Prostate gland (tissue), 2 donors: Measurements from ENCODE around the gene R3HDM4.

Experiments used
- CTCF ChIP-seq, 4 experiments: fragments of 200-600 bp in 2 of 4; fragments of 450-650 bp in 2 of 4; sonication (generic) in 2 of 4; IDR thresholded peaks; 1 replicate in 3 of 4; 2 replicates in 1 of 4; pipeline ENCODE4 v1.5.1; 2016 to 2019; ENCODE audit warnings: antibody characterized with exemption in 4 of 4, mild to moderate bottlenecking in 2 of 4, moderate library complexity in 2 of 4
- POLR2A ChIP-seq: fragments of 450-650 bp; IDR thresholded peaks from one replicate; pipeline ENCODE4 v1.6.1; 2016; ENCODE audit warnings: antibody characterized with exemption, mild to moderate bottlenecking
- POLR2AphosphoS5 ChIP-seq: sonication (generic); formaldehyde crosslinking; IDR thresholded peaks from one replicate; pipeline ENCODE4 v1.6.1; 2017; ENCODE audit warnings: antibody characterized with exemption

DNA sequence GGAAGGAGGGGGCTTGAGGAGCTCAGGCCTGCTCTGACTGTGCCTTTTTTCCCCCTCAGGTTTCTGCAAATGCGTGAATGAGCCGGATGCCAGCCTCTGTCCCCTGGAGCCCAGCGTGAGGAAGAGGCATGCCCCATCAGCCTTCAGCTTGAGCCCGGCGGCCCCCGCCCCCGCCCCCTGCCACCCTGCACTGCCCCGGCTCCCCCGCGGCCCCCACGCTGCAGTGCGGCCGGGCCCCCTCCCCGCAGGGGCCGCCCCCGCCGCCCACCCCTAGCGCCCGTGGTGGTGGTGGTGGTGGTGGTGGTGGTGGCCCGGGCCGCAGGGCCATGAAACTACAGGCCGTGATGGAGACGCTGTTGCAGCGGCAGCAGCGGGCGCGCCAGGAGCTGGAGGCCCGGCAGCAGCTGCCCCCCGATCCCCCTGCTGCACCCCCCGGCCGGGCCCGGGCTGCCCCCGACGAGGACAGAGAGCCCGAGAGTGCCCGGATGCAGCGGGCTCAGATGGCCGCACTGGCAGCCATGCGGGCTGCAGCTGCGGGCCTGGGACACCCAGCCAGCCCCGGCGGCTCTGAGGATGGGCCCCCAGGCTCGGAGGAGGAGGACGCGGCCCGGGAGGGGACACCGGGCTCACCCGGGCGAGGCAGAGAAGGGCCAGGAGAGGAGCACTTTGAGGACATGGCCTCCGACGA lies 16.3 kb upstream of the R3HDM4 start:
- TF ChIP-seq POLR2A, result no peak
- TF ChIP-seq CTCF (IDR thresholded peaks at IDR 0.05), result no peak
- TF ChIP-seq POLR2AphosphoS5, result no peak
